A549 treated with AZD2906 at 1 μM for 4 hours (cell line): Measurements from ENCODE around the gene GP1BB. TPM values are rescaled to one million over a fixed set of nuclear protein-coding genes. Genes with fewer than 3 reads are reported as not detected.

Experiments
- total RNA-seq: library from RNA; stranded (reverse); fragments of 200-300 nt; extraction: Qiagen RNA extraction; gene quantifications from 5 replicates; pipeline ENCODE4 v1.2.3, GENCODE V29; 2022

Gene GP1BB
- 0.75 to 2.7 TPM (median 2.1 TPM) in 5 replicates for total RNA-seq

GRCh38 chr22:19723232-19723982, at the start of gene GP1BB:
GP1BB (plus strand) TSS chr22:19723539; CDS start chr22:19723570, 31 bp downstream.

GRCh38 chr22:19714312-19715187, 8.8 kb upstream of the GP1BB start, which contains the start of gene SEPTIN5:
SEPTIN5 (plus strand) TSS chr22:19714503; CDS start chr22:19714589, 86 bp downstream.

GRCh38 chr22:19760058-19760950, 37.0 kb downstream of the GP1BB start, which contains the start of gene TBX1:
TBX1 (plus strand) TSS chr22:19760778; CDS start chr22:19760844, 66 bp downstream.

Other genes with a start within 250 kb of the GP1BB start
- gene UFD1, start 244.3 kb upstream of the GP1BB start, total RNA-seq, result 94.9 to 97.7 TPM (median 97.4 TPM) in 5 replicates
- gene CDC45, start 243.6 kb upstream of the GP1BB start, total RNA-seq, result 23.1 to 26.3 TPM (median 24.5 TPM) in 5 replicates
- not detected in 5 replicates for gene CLDN5, start 199.1 kb upstream of the GP1BB start, total RNA-seq
- gene SEPTIN5, start 9.0 kb upstream of the GP1BB start, total RNA-seq, result 7.4 to 11.5 TPM (median 10.3 TPM) in 5 replicates
- 2.6 to 4.9 TPM (median 4.4 TPM) in 5 replicates for gene TBX1, start 37.2 kb downstream of the GP1BB start, total RNA-seq
- gene GNB1L, start 131.3 kb downstream of the GP1BB start, total RNA-seq, result 14.5 to 19.7 TPM (median 18.7 TPM) in 5 replicates
- gene RTL10, start 131.3 kb downstream of the GP1BB start, total RNA-seq, result 6.9 to 11.3 TPM (median 8.6 TPM) in 5 replicates
- gene COMT, start 218.2 kb downstream of the GP1BB start, total RNA-seq, result 126 to 165 TPM (median 163 TPM) in 5 replicates
- gene TXNRD2, start 218.3 kb downstream of the GP1BB start, total RNA-seq, result 32.4 to 45.1 TPM (median 38.1 TPM) in 5 replicates